Measurements from ENCODE around the gene ITIH5.

DNA sequence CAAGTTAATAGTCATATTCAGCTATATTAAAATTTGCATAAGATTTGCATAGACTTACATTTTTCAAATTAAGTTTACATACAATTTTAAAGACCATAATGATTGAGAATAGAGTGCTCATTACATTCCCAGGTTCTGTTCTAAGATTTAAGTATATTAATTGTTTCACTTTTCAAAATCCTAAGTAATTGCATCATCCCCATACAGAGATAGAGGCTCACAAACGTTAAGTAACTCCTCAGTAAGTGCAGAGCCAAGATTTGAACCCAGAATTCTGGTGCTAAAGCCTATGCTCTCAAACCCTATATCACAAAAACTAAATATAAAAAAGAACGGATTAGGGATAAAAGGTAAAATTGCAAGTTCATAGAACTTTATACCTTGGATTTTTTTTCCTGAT lies 2.1 kb downstream of the ITIH5 start:
- TF ChIP-seq, protein P1, sequence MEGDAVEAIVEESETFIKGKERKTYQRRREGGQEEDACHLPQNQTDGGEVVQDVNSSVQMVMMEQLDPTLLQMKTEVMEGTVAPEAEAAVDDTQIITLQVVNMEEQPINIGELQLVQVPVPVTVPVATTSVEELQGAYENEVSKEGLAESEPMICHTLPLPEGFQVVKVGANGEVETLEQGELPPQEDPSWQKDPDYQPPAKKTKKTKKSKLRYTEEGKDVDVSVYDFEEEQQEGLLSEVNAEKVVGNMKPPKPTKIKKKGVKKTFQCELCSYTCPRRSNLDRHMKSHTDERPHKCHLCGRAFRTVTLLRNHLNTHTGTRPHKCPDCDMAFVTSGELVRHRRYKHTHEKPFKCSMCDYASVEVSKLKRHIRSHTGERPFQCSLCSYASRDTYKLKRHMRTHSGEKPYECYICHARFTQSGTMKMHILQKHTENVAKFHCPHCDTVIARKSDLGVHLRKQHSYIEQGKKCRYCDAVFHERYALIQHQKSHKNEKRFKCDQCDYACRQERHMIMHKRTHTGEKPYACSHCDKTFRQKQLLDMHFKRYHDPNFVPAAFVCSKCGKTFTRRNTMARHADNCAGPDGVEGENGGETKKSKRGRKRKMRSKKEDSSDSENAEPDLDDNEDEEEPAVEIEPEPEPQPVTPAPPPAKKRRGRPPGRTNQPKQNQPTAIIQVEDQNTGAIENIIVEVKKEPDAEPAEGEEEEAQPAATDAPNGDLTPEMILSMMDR (IDR thresholded peaks at IDR 0.05): no peak
- no peak for TF ChIP-seq POLR2A (IDR thresholded peaks at IDR 0.05)
- no peak for TF ChIP-seq POLR2AphosphoS5 (IDR thresholded peaks at IDR 0.05)
